Bronchus fibroblast of lung (primary cell): ENCODE data around the gene KLC3. TPM values are rescaled to one million over a fixed set of nuclear protein-coding genes. Genes with fewer than 3 reads are reported as not detected.

Experiments
- total RNA-seq: library from RNA; depleted of rRNA; stranded (reverse); fragments of >200 nt; gene quantifications from 2 replicates; pipeline ENCODE4 v1.2.3, GENCODE V29; 2015

The KLC3 gene
- total RNA-seq = 0.15 TPM in 1 of 2 replicates, not detected in the other

GRCh38 chr19:45340232-45340898, at the start of gene KLC3:
KLC3 (plus strand) TSS chr19:45340750; CDS start chr19:45345542, 4,792 bp downstream.

GRCh38 chr19:45322744-45323281, 17.7 kb upstream of the KLC3 start, which contains the start of gene CKM:
CKM (minus strand) TSS chr19:45322875; CDS start chr19:45319713, 3,162 bp downstream.

GRCh38 chr19:45370410-45371204, 30.1 kb downstream of the KLC3 start, which contains the start of gene ERCC2:
ERCC2 (minus strand) TSS chr19:45370573; CDS start chr19:45370540, 33 bp downstream.

Other genes starting within 250 kb of the KLC3 start
- 28.7 and 30.3 TPM in 2 replicates for gene PPP1R37, start 247.6 kb upstream of the KLC3 start, total RNA-seq
- gene NKPD1, start 179.8 kb upstream of the KLC3 start, total RNA-seq = 0.15 and 0.34 TPM in 2 replicates
- gene TRAPPC6A, start 162.5 kb upstream of the KLC3 start, total RNA-seq = 10.1 and 13.2 TPM in 2 replicates
- 3.2 and 6.4 TPM in 2 replicates for gene BLOC1S3, start 162.0 kb upstream of the KLC3 start, total RNA-seq
- gene EXOC3L2, start 95.3 kb upstream of the KLC3 start, total RNA-seq = not detected in 2 replicates
- 12.8 and 14.0 TPM in 2 replicates for gene MARK4, start 89.5 kb upstream of the KLC3 start, total RNA-seq
- 0.15 and 0.17 TPM in 2 replicates for gene CKM, start 17.9 kb upstream of the KLC3 start, total RNA-seq
- gene ERCC2, start 29.8 kb downstream of the KLC3 start, total RNA-seq = 24.9 and 27.1 TPM in 2 replicates
- 2.7 and 3.3 TPM in 2 replicates for gene PPP1R13L, start 64.3 kb downstream of the KLC3 start, total RNA-seq
- gene POLR1G, start 65.9 kb downstream of the KLC3 start, total RNA-seq = 7.9 and 9.6 TPM in 2 replicates
- 142 and 152 TPM in 2 replicates for gene ERCC1, start 83.2 kb downstream of the KLC3 start, total RNA-seq
- gene FOSB, start 127.2 kb downstream of the KLC3 start, total RNA-seq = 2.5 and 3.0 TPM in 2 replicates
- gene RTN2, start 156.3 kb downstream of the KLC3 start, total RNA-seq = 15.3 and 17.7 TPM in 2 replicates
- 0.84 and 0.89 TPM in 2 replicates for gene PPM1N, start 157.7 kb downstream of the KLC3 start, total RNA-seq
- gene VASP, start 166.7 kb downstream of the KLC3 start, total RNA-seq = 93.5 and 101 TPM in 2 replicates
- 5.8 and 6.7 TPM in 2 replicates for gene OPA3, start 244.1 kb downstream of the KLC3 start, total RNA-seq